ENCODE measurements around the gene LHPP. TPM values are rescaled to one million over a fixed set of nuclear protein-coding genes. Genes with fewer than 3 reads are reported as not detected.

The LHPP gene
- total and polyA plus RNA-seq, 9 donors: 4.3 to 19.9 (median 12.6) TPM

GRCh38 chr10:124530215-124530665, 68.6 kb downstream of the LHPP start:
- Histone ChIP-seq H3K27ac (no peak overlapping the region), H3K4me1 (ENCODE audit: insufficient read depth) (peaks cover 10% of the 10 kb centered on the region), H3K27me3 (no peaks in the 10 kb centered on the region), H3K4me3 (no peak overlapping the region), H3K36me3 (no peaks in the 10 kb centered on the region), H3K9me3 (no peaks in the 10 kb centered on the region)
- peak; percentile 78 to 86 (median 86) for TF ChIP-seq CTCF (IDR thresholded peaks at IDR 0.05)
- TF ChIP-seq POLR2A (IDR thresholded peaks at IDR 0.05): no peak
- WGBS, 3 donors: 10 to 24% (median 13%) methylated on average over 11 to 18 of the region's 18 CpGs
- intact Hi-C loops (cut with DNase I): loop anchor here in 3 of 4 donors (2.0 to 10.0 kb wide), 8 partner anchors 95 to 535 kb away; partner anchors contain the start of gene FAM53B (in 2 of the 3)
- peak; percentile 84 to 92 (median 89) for DNase-seq

DNA sequence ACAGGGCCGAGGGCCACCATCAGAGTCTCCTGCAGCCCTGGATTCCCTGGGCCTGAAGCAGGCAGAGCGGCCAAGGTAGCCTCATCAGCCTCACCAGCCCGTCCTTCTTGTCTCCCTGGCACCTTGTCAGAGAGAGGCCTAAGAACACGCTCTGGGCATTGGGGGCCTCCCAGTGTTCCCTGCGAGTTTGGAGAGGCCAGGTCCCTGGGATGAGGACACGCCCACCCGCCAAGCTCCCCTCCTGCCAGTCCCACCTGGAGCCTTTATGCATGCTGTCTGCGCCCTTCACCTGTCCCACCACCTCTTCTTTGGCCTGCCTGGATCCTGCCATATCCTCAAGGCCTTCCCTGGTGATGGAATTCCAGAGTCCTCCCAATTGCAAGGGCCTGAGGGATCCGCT, 69.2 kb downstream of the LHPP start:
- DNase-seq: peak in 1 of 5 donors; percentile 39
- Histone ChIP-seq H3K4me1 (ENCODE audit: insufficient read depth) (peaks cover 10% of the 10 kb centered on the region), H3K36me3 (no peaks in the 10 kb centered on the region), H3K27ac (no peak overlapping the region), H3K27me3 (no peaks in the 10 kb centered on the region), H3K4me3 (no peak overlapping the region), H3K9me3 (no peaks in the 10 kb centered on the region)
- TF ChIP-seq POLR2A (IDR thresholded peaks at IDR 0.05): no peak
- TF ChIP-seq EP300 (IDR thresholded peaks at IDR 0.05): no peak
- TF ChIP-seq CTCF (IDR thresholded peaks at IDR 0.05): no peak
- 79 to 85% (median 83%) methylated on average over 9 of the region's 9 CpGs for WGBS, 3 donors
- intact Hi-C loops (cut with DNase I): loop anchor here in 3 of 4 donors (2.0 to 10.0 kb wide), 8 partner anchors 94 to 534 kb away; partner anchors contain the start of gene FAM53B (in 2 of the 3)

GRCh38 chr10:124532106-124532641, 70.6 kb downstream of the LHPP start:
- TF ChIP-seq EP300 (IDR thresholded peaks at IDR 0.05) (no peak), POLR2A (IDR thresholded peaks at IDR 0.05) (no peak), CTCF (IDR thresholded peaks at IDR 0.05) (no peak)
- no peaks in the 10 kb centered on the region for H3K36me3 ChIP-seq
- peaks cover 14% of the 10 kb centered on the region for H3K4me1 ChIP-seq (ENCODE audit: insufficient read depth)
- H3K9me3 ChIP-seq: no peaks in the 10 kb centered on the region
- 54 to 71% (median 55%) methylated on average over 11 of the region's 11 CpGs for WGBS, 3 donors
- no peak overlapping the region for H3K27ac ChIP-seq
- intact Hi-C loops (cut with DNase I): loop anchor here in 3 of 4 donors (5.0 to 10.0 kb wide), 6 partner anchors 93 to 533 kb away; partner anchors contain the start of gene FAM53B (in 1 of the 3)
- no peak overlapping the region for H3K4me3 ChIP-seq
- peak in 1 of 5 donors; percentile 35 for DNase-seq
- no peaks in the 10 kb centered on the region for H3K27me3 ChIP-seq

GRCh38 chr10:124532788-124533187, 71.2 kb downstream of the LHPP start:
- 70 to 93% (median 75%) methylated on average over 3 of the region's 3 CpGs for WGBS, 3 donors
- no peak overlapping the region for H3K27ac ChIP-seq

More at GRCh38 chr10:124532788-124533187, 71.2 kb downstream of the LHPP start:
- Histone ChIP-seq H3K36me3 (no peaks in the 10 kb centered on the region), H3K4me1 (ENCODE audit: insufficient read depth) (peaks cover 14% of the 10 kb centered on the region), H3K9me3 (no peaks in the 10 kb centered on the region), H3K27me3 (no peaks in the 10 kb centered on the region), H3K4me3 (no peak overlapping the region)
- TF ChIP-seq CTCF (IDR thresholded peaks at IDR 0.05) (no peak), EP300 (IDR thresholded peaks at IDR 0.05) (no peak), POLR2A (IDR thresholded peaks at IDR 0.05) (no peak)
- DNase-seq: no peak
- intact Hi-C loops (cut with DNase I): loop anchor here in 3 of 4 donors (5.0 to 10.0 kb wide), 6 partner anchors 92 to 532 kb away; partner anchors contain the start of gene FAM53B (in 1 of the 3)
